Suprapubic skin (tissue), 4 donors: ENCODE measurements around the gene CDK15. TPM values are rescaled to one million over a fixed set of nuclear protein-coding genes. Genes with fewer than 3 reads are reported as not detected.

Source experiments
- DNase-seq, 2 donors: peaks; one replicate each; pipeline ENCODE4 v3.0.0-alpha.2; 2019; ENCODE audit warnings: low spot score in 2 of 2
- H3K27ac ChIP-seq: fragments of 200-600 bp; sonication (generic); one replicate; pipeline ENCODE4 v1.5.1; 2019
- H3K27me3 ChIP-seq: fragments of 200-600 bp; sonication (generic); one replicate; pipeline ENCODE4 v1.5.1; 2019
- H3K36me3 ChIP-seq: fragments of 200-600 bp; sonication (generic); one replicate; pipeline ENCODE4 v1.5.1; 2019
- H3K4me1 ChIP-seq: fragments of 200-600 bp; sonication (generic); one replicate; pipeline ENCODE4 v1.5.1; 2019
- H3K4me3 ChIP-seq: fragments of 200-600 bp; sonication (generic); one replicate; pipeline ENCODE4 v1.5.1; 2019; ENCODE audit warnings: mild to moderate bottlenecking
- H3K9me3 ChIP-seq: fragments of 200-600 bp; sonication (generic); one replicate; pipeline ENCODE4 v1.5.1; 2019
- EP300 ChIP-seq: sonication (generic); formaldehyde crosslinking; IDR thresholded peaks from one replicate; pipeline ENCODE4 v1.6.1; 2017; ENCODE audit warnings: antibody characterized with exemption
- POLR2A ChIP-seq, 2 donors: fragments of 450-650 bp; IDR thresholded peaks; one replicate each; pipeline ENCODE4 v1.6.1; 2017; ENCODE audit warnings: antibody characterized with exemption in 2 of 2, mild to moderate bottlenecking in 2 of 2, moderate library complexity in 2 of 2
- POLR2AphosphoS5 ChIP-seq, 3 donors: sonication (generic); formaldehyde crosslinking; IDR thresholded peaks; one replicate each; pipeline ENCODE4 v1.6.1; 2017; ENCODE audit warnings: antibody characterized with exemption in 3 of 3
- WGBS: methylation state at CpG from one replicate; pipeline ENCODE4 v1.1.5; 2018; 5-methylcytosine and 5-hydroxymethylcytosine counted together
- total RNA-seq, 4 donors: library from RNA; depleted of rRNA; stranded (reverse); fragments of >200 nt; gene quantifications; one replicate each; pipeline ENCODE4 v1.1.0, GENCODE V29; 2016
- TF ChIP-seq, protein P1 (sequence below), 2 donors: fragments of 200-600 bp in 1 of 2; fragments of 450-650 bp in 1 of 2; sonication (generic) in 1 of 2; IDR thresholded peaks; one replicate each; pipeline ENCODE4 v1.5.1; 2016 to 2019; ENCODE audit warnings: antibody characterized with exemption in 2 of 2, mild to moderate bottlenecking in 1 of 2, moderate library complexity in 1 of 2

CDK15 gene
- total RNA-seq, 4 donors from 2014 or later = 0.13 to 0.97 (median 0.66) TPM

DNA sequence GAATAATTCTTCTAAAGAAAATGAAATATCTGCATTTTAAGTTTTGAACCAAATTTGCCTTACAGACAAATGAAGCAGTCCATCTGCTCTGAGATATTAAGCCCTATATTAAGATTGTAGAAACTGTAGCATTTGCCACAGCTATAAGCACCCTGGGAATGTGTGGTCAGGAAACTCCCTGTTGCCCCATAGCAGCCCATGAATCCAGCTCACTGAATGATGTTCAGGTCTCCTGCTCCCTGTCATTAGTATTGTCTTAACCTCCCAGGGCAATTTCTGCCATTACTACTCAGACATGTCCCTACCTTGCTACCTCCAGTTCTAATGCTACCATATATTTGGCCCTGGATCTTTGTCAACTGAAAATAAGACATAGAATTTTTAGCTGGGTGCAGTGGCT is 41.1 kb downstream of the CDK15 start:
- DNase-seq = no peak

DNA sequence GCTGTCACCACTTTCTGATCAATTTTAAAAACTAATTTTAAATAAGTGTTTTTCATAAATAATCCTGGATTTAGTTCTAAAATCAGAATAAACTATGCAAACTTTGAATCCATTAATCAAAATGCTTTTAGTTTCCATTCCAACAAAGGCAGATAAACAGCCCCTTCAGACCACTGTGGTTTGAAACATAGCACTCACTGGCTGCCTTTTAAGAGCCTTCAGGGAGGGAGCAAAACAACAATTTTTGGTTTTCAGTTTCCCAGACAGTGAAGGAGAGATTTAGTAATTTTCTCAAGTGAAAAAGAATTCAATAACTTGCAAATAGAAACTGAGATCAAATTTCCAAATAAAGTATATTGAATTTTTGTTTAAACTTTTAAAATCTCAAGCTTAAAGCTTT is 46.1 kb downstream of the CDK15 start:
- TF ChIP-seq, protein P1, sequence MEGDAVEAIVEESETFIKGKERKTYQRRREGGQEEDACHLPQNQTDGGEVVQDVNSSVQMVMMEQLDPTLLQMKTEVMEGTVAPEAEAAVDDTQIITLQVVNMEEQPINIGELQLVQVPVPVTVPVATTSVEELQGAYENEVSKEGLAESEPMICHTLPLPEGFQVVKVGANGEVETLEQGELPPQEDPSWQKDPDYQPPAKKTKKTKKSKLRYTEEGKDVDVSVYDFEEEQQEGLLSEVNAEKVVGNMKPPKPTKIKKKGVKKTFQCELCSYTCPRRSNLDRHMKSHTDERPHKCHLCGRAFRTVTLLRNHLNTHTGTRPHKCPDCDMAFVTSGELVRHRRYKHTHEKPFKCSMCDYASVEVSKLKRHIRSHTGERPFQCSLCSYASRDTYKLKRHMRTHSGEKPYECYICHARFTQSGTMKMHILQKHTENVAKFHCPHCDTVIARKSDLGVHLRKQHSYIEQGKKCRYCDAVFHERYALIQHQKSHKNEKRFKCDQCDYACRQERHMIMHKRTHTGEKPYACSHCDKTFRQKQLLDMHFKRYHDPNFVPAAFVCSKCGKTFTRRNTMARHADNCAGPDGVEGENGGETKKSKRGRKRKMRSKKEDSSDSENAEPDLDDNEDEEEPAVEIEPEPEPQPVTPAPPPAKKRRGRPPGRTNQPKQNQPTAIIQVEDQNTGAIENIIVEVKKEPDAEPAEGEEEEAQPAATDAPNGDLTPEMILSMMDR (IDR thresholded peaks at IDR 0.05) = no peak
- DNase-seq = no peak
- no peaks in the 10 kb centered on the region for H3K36me3 ChIP-seq

More for the DNA sequence above, 41.1 kb downstream of the CDK15 start:
- Histone ChIP-seq H3K9me3 (no peaks in the 10 kb centered on the region), H3K36me3 (no peaks in the 10 kb centered on the region), H3K27ac (no peak overlapping the region), H3K27me3 (no peaks in the 10 kb centered on the region), H3K4me1 (no peaks in the 10 kb centered on the region), H3K4me3 (no peak overlapping the region)
- TF ChIP-seq POLR2A (IDR thresholded peaks at IDR 0.05) (no peak), POLR2AphosphoS5 (IDR thresholded peaks at IDR 0.05) (no peak), EP300 (no peak)
- TF ChIP-seq, protein P1 (IDR thresholded peaks at IDR 0.05) = no peak

DNA sequence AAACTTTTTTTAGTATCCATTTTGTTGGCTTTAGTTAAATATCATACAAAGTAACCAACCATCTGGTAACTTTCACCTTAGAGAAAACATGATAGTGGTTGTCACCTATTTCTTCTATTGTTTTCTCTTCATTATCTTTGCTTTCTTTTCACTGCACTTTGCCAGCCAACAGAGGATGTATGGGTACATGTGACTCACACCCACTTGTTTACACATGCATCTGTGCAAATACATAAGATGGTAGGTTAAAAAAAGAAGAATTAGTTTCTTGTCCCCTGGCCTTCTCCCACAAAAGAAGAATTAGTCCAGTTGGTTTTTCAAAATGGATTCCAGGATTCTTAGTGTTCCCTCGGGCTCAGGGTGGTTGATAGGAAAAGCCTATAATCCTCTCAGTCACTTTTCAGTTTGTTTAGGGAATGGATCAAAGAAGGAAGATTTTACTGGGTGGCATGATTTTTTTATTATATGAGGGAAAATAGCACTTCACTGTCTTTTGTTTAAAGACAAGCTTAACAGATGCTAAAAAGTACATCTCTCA is 46.6 kb downstream of the CDK15 start:
- H3K9me3 ChIP-seq = no peaks in the 10 kb centered on the region
- no peak overlapping the region for H3K27ac ChIP-seq
- TF ChIP-seq, protein P1 (IDR thresholded peaks at IDR 0.05) = no peak
- TF ChIP-seq EP300 = no peak
- no peak for TF ChIP-seq POLR2A (IDR thresholded peaks at IDR 0.05)
- no peak for TF ChIP-seq POLR2AphosphoS5 (IDR thresholded peaks at IDR 0.05)

More for the DNA sequence above, 46.1 kb downstream of the CDK15 start:
- Histone ChIP-seq H3K9me3 (no peaks in the 10 kb centered on the region), H3K4me1 (no peaks in the 10 kb centered on the region), H3K27me3 (no peaks in the 10 kb centered on the region), H3K4me3 (no peak overlapping the region), H3K27ac (no peak overlapping the region)

DNA sequence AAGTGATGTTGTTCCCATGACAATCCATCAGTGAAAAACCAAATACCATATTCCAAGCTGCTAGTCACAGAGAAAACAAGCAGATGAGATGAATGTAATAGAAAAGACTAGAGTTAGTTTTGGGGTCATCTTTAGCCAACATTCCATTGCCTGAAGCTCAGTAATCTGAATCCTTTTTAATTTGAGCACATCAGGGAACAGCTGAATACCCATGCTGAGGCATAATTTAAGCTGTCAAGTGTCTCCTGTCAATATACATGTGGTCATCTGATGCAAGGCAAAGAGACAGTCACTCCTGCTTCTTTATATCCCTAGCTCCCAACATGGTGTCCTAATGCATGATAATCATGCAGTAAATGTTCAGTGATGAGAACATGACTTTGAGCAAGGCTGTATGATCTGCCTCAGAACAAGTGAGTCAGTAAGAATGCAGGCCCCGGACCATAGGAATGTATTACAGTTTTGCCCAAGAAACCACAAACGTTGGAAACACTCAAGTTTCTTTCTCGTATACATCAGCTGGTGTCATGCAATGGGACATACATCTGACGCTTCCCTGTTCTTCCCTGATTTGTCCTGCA is 48.0 kb downstream of the CDK15 start:
- Histone ChIP-seq H3K9me3 (no peaks in the 10 kb centered on the region), H3K36me3 (no peaks in the 10 kb centered on the region), H3K27ac (no peak overlapping the region), H3K4me3 (no peak overlapping the region), H3K4me1 (peaks cover 5% of the 10 kb centered on the region), H3K27me3 (no peaks in the 10 kb centered on the region)
- no peak for DNase-seq
- 73% methylated on average over 4 of the region's 4 CpGs for WGBS
- TF ChIP-seq POLR2A (IDR thresholded peaks at IDR 0.05) (no peak), EP300 (no peak), POLR2AphosphoS5 (IDR thresholded peaks at IDR 0.05) (no peak)
- TF ChIP-seq, protein P1 (IDR thresholded peaks at IDR 0.05) = no peak

More for the DNA sequence above, 46.6 kb downstream of the CDK15 start:
- no peaks in the 10 kb centered on the region for H3K27me3 ChIP-seq
- H3K4me1 ChIP-seq = no peaks in the 10 kb centered on the region
- no peak for DNase-seq
- WGBS = 65% methylated on average over 1 of the region's 1 CpG
- H3K4me3 ChIP-seq = no peak overlapping the region
- no peaks in the 10 kb centered on the region for H3K36me3 ChIP-seq

DNA sequence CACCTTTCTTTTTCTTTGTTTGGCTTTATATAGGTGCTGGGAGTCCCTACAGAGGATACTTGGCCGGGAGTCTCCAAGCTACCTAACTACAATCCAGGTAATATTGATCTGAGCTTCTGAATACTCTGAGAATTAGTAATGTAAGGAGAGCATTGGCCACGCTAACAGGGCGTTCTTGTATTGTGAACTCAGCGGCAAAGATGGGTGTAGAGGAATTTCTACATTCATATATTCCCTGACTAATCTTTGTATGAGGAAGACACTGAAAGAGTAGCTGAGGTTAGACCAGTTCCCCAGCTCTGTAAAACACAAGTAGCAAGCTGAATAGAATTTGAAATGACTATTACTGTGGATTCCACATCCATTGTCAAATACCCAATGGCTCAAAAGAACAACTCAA is 48.5 kb downstream of the CDK15 start:
- Histone ChIP-seq H3K36me3 (no peaks in the 10 kb centered on the region), H3K27me3 (no peaks in the 10 kb centered on the region), H3K4me1 (peaks cover 5% of the 10 kb centered on the region), H3K27ac (no peak overlapping the region), H3K9me3 (no peaks in the 10 kb centered on the region), H3K4me3 (no peak overlapping the region)
- 100% methylated on average over 4 of the region's 4 CpGs for WGBS
- TF ChIP-seq, protein P1 (IDR thresholded peaks at IDR 0.05) = no peak
- no peak for TF ChIP-seq POLR2AphosphoS5 (IDR thresholded peaks at IDR 0.05)
- TF ChIP-seq EP300 = no peak
- no peak for DNase-seq
